Measurements from ENCODE around the gene TMEM179. TPM values are rescaled to one million over a fixed set of nuclear protein-coding genes. Genes with fewer than 3 reads are reported as not detected.

TMEM179 gene
- polyA plus RNA-seq, 1 experiment: 0.10 TPM

DNA sequence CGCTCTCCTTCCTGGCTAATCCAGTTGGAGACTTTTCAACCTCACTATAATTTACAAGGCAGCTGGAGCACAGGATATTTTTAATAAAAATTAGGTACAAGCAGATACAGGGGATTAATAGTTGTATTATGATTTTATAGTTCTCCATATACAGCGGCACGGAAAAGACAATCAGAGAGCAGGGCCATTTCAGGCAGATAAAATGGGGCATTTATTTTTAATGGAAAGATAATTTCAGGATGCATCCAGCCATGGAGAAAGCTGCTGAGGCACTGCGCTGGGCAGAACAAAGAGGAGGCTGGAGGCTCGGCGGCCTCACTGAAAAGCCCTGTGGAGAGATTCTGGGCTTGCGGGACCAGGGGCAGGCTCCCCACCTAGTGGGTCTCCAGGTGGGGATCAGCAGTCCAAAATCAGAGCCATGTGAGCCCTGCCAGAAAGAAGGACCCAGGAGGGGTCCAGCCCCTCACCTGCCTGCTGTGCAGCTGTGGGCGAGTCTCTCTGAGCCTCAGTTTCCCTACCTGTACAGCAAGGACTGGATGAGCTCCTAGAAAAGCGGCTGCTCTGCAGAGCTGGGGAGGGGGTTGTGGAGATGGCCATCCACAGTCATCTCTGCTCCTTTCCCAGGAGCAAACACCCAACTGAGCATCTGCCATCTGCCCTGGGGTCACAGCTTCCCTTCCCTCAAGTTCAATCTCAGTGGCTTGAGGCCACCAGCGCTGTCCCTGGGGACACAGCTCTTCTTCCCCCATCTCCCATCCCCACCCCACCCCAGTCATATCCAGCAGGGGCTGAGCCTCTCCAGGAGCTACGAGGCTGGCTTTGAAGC is 48.9 kb downstream of the TMEM179 start:
- no peak for DNase-seq (ENCODE audit: low read depth, low spot score)
- no peak overlapping the region for H3K27ac ChIP-seq (ENCODE audit: low read depth, low read length)
- POLR2A ChIA-PET: no interaction called here
- TF ChIP-seq, protein P1, sequence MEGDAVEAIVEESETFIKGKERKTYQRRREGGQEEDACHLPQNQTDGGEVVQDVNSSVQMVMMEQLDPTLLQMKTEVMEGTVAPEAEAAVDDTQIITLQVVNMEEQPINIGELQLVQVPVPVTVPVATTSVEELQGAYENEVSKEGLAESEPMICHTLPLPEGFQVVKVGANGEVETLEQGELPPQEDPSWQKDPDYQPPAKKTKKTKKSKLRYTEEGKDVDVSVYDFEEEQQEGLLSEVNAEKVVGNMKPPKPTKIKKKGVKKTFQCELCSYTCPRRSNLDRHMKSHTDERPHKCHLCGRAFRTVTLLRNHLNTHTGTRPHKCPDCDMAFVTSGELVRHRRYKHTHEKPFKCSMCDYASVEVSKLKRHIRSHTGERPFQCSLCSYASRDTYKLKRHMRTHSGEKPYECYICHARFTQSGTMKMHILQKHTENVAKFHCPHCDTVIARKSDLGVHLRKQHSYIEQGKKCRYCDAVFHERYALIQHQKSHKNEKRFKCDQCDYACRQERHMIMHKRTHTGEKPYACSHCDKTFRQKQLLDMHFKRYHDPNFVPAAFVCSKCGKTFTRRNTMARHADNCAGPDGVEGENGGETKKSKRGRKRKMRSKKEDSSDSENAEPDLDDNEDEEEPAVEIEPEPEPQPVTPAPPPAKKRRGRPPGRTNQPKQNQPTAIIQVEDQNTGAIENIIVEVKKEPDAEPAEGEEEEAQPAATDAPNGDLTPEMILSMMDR (IDR thresholded peaks at IDR 0.05; ENCODE audit: low read depth, low read length): no peak
- peaks cover 3% of the 10 kb centered on the region for H3K27me3 ChIP-seq (ENCODE audit: control insufficient read depth, insufficient read depth, low read length)
- H3K9me3 ChIP-seq (ENCODE audit: control insufficient read depth, insufficient read depth, low read length): no peaks in the 10 kb centered on the region
- no peak overlapping the region for H3K4me3 ChIP-seq (ENCODE audit: low read depth, low read length)
- CTCF ChIA-PET: no interaction called here

DNA sequence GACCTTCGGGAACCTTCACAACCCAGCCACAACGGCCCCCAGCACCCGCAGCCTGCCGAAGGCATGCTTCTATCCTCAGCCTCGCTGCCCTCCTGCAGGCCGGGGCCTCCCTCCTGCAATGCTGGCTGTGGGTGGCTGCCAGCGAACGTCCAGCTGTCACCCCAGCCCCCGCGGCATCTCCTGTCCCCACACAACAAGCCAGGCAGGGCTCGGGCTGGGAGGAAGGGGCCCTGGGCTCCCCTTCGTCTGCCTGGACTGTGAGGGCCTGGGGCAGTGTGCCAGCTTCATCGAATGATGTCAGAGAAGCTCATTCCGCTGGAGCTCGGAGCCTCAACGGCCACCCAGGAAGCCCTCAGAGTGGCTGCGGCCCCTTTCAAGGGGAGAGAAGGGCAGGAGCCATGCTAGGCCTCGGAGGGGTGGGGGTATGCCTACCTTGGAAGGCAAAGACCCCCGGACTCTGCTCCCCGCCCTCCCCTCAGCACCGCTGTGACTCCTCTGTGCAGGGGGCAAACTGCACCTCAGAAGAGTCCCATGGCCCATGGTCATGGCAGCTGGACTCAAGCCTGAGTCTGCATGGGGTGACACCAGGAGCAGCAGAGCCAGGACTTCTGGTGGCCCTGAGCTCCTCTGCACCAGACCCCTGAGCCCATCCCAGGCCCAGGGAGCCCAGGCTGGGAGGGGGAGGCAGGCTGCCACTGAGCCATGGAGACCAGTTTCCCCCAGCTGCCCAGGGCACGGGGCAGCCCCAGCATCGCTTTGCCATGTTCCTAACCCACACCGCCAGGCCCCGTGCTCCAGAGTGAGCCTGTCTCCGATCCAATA is 49.8 kb downstream of the TMEM179 start:
- TF ChIP-seq, protein P1 (IDR thresholded peaks at IDR 0.05; ENCODE audit: low read depth, low read length): no peak
- no peak for DNase-seq (ENCODE audit: low read depth, low spot score)
- Histone ChIP-seq H3K4me3 (ENCODE audit: low read depth, low read length) (no peak overlapping the region), H3K27me3 (ENCODE audit: control insufficient read depth, insufficient read depth, low read length) (peaks cover 3% of the 10 kb centered on the region), H3K9me3 (ENCODE audit: control insufficient read depth, insufficient read depth, low read length) (no peaks in the 10 kb centered on the region), H3K27ac (ENCODE audit: low read depth, low read length) (no peak overlapping the region)
- CTCF ChIA-PET: no interaction called here
- POLR2A ChIA-PET: no interaction called here

DNA sequence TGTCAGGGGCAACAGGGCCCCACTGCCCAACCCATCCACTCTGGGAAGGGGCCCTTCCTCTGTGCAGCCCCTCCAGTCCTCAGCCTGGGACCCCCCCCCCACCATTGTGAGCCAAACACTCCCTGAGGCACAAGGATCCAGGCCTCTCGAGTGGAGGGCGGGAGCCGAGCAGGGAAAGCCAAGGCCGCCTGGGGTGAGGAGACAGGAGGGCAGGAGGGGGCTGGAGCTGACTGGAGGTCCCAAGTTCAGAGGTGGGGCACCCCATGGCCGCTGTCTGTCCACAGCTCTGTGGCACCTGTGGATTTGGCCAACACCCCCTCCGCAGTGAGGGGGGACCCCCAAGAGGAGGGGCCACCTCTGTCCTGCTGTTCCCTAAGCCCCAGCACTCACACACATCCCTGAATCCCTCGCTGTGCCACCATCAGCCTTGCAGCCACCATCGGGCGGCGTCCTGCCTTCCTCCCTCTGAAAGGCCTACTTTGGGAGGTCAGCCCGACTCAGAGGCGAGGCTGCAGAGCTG is 50.4 kb downstream of the TMEM179 start:
- CTCF ChIA-PET: no interaction called here
- POLR2A ChIA-PET: no interaction called here

DNA sequence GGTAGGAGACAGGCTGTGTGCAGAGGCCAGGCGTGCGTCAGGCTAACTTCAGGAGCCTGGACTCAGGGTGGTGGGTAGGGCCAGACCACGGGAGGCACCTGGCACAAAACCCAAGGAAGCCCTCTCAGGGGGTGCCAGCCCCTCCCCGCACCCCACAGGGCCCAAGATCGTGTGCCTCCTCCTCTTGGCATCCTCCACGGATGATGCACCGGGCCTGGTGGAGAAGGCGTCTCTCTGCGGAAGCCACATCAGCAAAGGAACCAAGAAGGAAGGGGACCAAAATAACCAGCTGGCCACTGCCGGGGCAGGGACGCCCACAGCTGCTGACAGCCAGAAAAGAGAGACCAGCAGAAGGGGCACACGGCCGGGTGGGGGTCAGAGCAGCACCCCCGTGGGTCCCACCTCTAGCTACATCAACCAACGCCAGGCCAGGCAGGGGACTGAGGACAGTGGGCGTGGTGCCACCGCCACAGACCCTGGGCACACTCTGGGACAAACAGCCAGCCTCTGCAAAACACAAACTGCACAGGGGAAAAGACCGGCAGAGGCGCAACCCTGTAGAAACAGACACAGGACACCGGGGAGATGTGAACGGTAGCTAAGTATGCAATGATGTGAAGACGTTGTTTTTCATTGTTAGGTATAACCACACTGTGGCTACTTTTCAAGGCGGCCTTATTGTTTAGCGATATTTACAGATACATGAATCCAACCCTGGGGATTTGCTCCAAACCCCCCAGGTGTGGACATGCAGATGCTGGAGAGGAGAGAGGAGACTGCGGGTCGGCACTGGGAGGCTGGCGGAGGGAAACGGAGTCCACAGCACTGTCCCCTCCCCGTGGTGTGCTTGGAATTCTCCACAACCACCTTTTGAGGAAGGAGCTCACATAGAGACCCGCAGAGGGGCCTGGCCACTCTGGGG is 51.1 kb downstream of the TMEM179 start:
- CTCF ChIA-PET: no interaction called here
- TF ChIP-seq, protein P1 (IDR thresholded peaks at IDR 0.05; ENCODE audit: low read depth, low read length): no peak
- Histone ChIP-seq H3K4me3 (ENCODE audit: low read depth, low read length) (no peak overlapping the region), H3K9me3 (ENCODE audit: control insufficient read depth, insufficient read depth, low read length) (no peaks in the 10 kb centered on the region), H3K27me3 (ENCODE audit: control insufficient read depth, insufficient read depth, low read length) (peaks cover 3% of the 10 kb centered on the region), H3K27ac (ENCODE audit: low read depth, low read length) (no peak overlapping the region)
- DNase-seq (ENCODE audit: low read depth, low spot score): no peak
- POLR2A ChIA-PET: no interaction called here

More for the DNA sequence above, 50.4 kb downstream of the TMEM179 start:
- no peak overlapping the region for H3K4me3 ChIP-seq (ENCODE audit: low read depth, low read length)
- H3K27me3 ChIP-seq (ENCODE audit: control insufficient read depth, insufficient read depth, low read length): peaks cover 3% of the 10 kb centered on the region
- H3K9me3 ChIP-seq (ENCODE audit: control insufficient read depth, insufficient read depth, low read length): no peaks in the 10 kb centered on the region
- H3K27ac ChIP-seq (ENCODE audit: low read depth, low read length): no peak overlapping the region
- no peak for DNase-seq (ENCODE audit: low read depth, low spot score)
- TF ChIP-seq, protein P1 (IDR thresholded peaks at IDR 0.05; ENCODE audit: low read depth, low read length): no peak

All from AG04450 (cell line).